Caco-2 (cell line): ENCODE data around the gene NEK7. TPM values are rescaled to one million over a fixed set of nuclear protein-coding genes. Genes with fewer than 3 reads are reported as not detected.

ENCODE experiments used
- BruUV-seq: library from RNA; stranded (reverse); fragments of 400-500 nt; replicated peaks from 2 replicates; lab custom pipeline; 2021; lab: Mats Ljungman, UMichigan
- CTCF ChIA-PET: fragments of 300-600 bp; sonication (Branson Sonifier 250); formaldehyde crosslinking; loops from one replicate; lab custom pipeline; 2022; ENCODE audit warnings: antibody characterized with exemption; lab: Charles Lee
- POLR2A ChIA-PET: fragments of 300-600 bp; sonication (Branson Sonifier 250); formaldehyde crosslinking; loops from one replicate; lab custom pipeline; 2022; ENCODE audit warnings: antibody characterized with exemption; lab: Charles Lee
- DNase-seq, 2 experiments: peaks; one replicate each; pipeline versions ENCODE4 v3.0.0 to v3.0.0-alpha.2; 2020 to 2022
- H3K27me3 ChIP-seq: replicated peaks from 2 replicates; pipeline ENCODE4 v1.6.0; 2011; ENCODE audit warnings: low read length; ENCODE audit not compliant: control insufficient read depth, insufficient read depth
- H3K36me3 ChIP-seq: 2 replicates; pipeline ENCODE4 v1.5.1; 2011; ENCODE audit warnings: low read length; ENCODE audit not compliant: control insufficient read depth, insufficient read depth
- H3K4me1 ChIP-seq: fragments of 250-450 bp; sonication (Bioruptor Pico); 2 replicates; pipeline ENCODE4 v1.5.1; 2020; ENCODE audit warnings: mild to moderate bottlenecking
- H3K4me3 ChIP-seq: 2 replicates; pipeline ENCODE4 v1.5.1; 2011; ENCODE audit warnings: low read depth, mild to moderate bottlenecking, control low read depth, low read length
- H3K9me3 ChIP-seq: fragments of 250-450 bp; sonication (Bioruptor Pico); 2 replicates; pipeline ENCODE4 v1.5.1; 2020; ENCODE audit warnings: mild to moderate bottlenecking, moderate library complexity
- H3K27ac Mint-ChIP-seq: one replicate; pipeline ENCODE4 v1.8.0; 2022; ENCODE audit warnings: mixed read lengths; ENCODE audit not compliant: unreplicated experiment
- H3K27me3 Mint-ChIP-seq: one replicate; pipeline ENCODE4 v1.8.0; 2022; ENCODE audit warnings: mixed read lengths; ENCODE audit not compliant: insufficient read depth, unreplicated experiment
- H3K36me3 Mint-ChIP-seq: one replicate; pipeline ENCODE4 v1.8.0; 2022; ENCODE audit warnings: mild to moderate bottlenecking, mixed read lengths; ENCODE audit not compliant: insufficient read depth, unreplicated experiment
- H3K4me1 Mint-ChIP-seq: one replicate; pipeline ENCODE4 v1.8.0; 2022; ENCODE audit warnings: low read depth, mixed read lengths; ENCODE audit not compliant: unreplicated experiment
- H3K4me3 Mint-ChIP-seq: one replicate; pipeline ENCODE4 v1.8.0; 2022; ENCODE audit warnings: mild to moderate bottlenecking, moderate library complexity, mixed read lengths; ENCODE audit not compliant: unreplicated experiment
- H3K9me3 Mint-ChIP-seq: one replicate; pipeline ENCODE4 v1.8.0; 2022; ENCODE audit warnings: mixed read lengths; ENCODE audit not compliant: unreplicated experiment
- CTCF ChIP-seq, 2 experiments: fragments of 200-600 bp in 1 of 2; IDR thresholded peaks; 1 replicate in 1 of 2; 2 replicates in 1 of 2; pipeline versions ENCODE4 v1.5.1 to v1.8.0; 2011 to 2022; ENCODE audit warnings: antibody characterized with exemption in 1 of 2, control low read depth in 1 of 2, inconsistent platforms in 1 of 2, low read depth in 1 of 2, low read length in 1 of 2, mild to moderate bottlenecking in 1 of 2, moderate library complexity in 1 of 2; ENCODE audit not compliant: insufficient read depth in 1 of 2, severe bottlenecking in 1 of 2, unreplicated experiment in 1 of 2
- intact Hi-C: fragments of 100-400 bp; cut with micrococcal nuclease; formaldehyde crosslinking; loops from one replicate; pipeline ENCODE4 v1.10.0; 2022; ENCODE audit not compliant: unreplicated experiment
- total RNA-seq: library from RNA; stranded (reverse); gene quantifications from 2 replicates; pipeline ENCODE4 v1.2.3, GENCODE V29; 2022

NEK7 gene
- total RNA-seq, 1 experiment from 2014 or later: 56.1 TPM

DNA sequence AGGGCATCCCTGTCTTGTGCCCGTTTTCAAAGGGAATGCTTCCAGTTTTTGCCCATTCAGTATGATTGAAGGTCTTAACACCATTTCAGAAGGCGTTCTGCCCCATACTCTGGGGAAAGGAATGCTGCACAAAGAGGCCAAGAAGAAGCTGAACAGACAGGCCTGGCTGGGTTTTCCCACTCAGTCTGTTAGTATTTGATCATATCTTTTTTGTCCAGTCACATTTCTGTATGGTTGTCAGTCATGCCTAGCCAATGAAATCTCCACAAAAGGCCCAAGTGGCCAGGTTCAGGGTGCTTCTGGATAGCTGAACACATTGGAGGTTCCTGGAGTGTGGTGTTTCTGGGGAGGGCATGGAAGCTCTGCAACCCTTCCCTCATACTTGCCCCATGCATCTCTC is 72.1 kb downstream of the NEK7 start:
- intact Hi-C loops: no loop called here
- DNase-seq: no peak
- ChIA-PET POLR2A (no interaction called here), CTCF (no interaction called here)
- Histone ChIP-seq H3K4me1 (0 out of 2 replicates have a peak, but pooled peaks cover 5% of the 10 kb centered on the region), H3K36me3 (no peaks in the 10 kb centered on the region), H3K27me3 (no peaks in the 10 kb centered on the region), H3K4me3 (no peak overlapping the region), H3K9me3 (no peaks in the 10 kb centered on the region)
- H3K27ac Mint-ChIP-seq: no peak overlapping the region
- H3K4me3 Mint-ChIP-seq: no peak overlapping the region
- peaks cover 15% of the 10 kb centered on the region for H3K4me1 Mint-ChIP-seq
- H3K27me3 Mint-ChIP-seq: no peaks in the 10 kb centered on the region
- no peak for TF ChIP-seq CTCF (IDR thresholded peaks at IDR 0.05; ENCODE audit: insufficient read depth in 1 of 2, low read depth in 1 of 2, low read length in 1 of 2, severe bottlenecking in 1 of 2, unreplicated experiment in 1 of 2)
- H3K9me3 Mint-ChIP-seq: no peaks in the 10 kb centered on the region
- BruUV-seq: no TSS peak
- no peaks in the 10 kb centered on the region for H3K36me3 Mint-ChIP-seq

DNA sequence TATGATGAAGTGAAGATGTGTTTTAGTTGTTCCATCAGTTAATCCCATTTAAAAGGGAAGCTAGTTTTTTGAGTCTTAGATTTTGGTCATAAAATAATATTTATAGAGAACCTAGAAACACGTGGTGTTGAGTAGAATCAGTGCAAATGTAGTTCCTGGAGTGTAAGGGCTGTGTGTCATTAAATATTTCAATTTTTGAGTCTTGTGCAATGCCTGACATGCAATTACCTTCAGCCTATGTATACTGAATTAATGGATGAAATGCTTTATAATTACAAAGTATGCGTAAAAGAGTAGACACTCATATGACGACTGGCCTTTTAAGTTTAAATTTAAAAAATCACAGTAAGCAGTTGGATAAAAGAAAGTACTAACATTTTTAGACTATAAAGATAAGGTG is 75.0 kb downstream of the NEK7 start:
- DNase-seq: no peak
- H3K27me3 ChIP-seq: no peaks in the 10 kb centered on the region
- ChIA-PET POLR2A (no interaction called here), CTCF (interaction anchor here (0.7 kb wide), 1 partner anchor 33 kb away, joined by 3 read pairs; no protein-coding TSS in a partner anchor)
- H3K36me3 Mint-ChIP-seq: no peaks in the 10 kb centered on the region
- no peak overlapping the region for H3K4me3 ChIP-seq
- no peaks in the 10 kb centered on the region for H3K9me3 ChIP-seq
- H3K9me3 Mint-ChIP-seq: no peaks in the 10 kb centered on the region
- no peak overlapping the region for H3K27ac Mint-ChIP-seq
- intact Hi-C loops: loop anchor here (2.0 kb wide), 1 partner anchor 33 kb away; no protein-coding TSS in a partner anchor
- H3K27me3 Mint-ChIP-seq: no peaks in the 10 kb centered on the region
- H3K36me3 ChIP-seq: no peaks in the 10 kb centered on the region
- H3K4me1 ChIP-seq: 0 out of 2 replicates have a peak, but pooled peaks cover 5% of the 10 kb centered on the region
- BruUV-seq: no TSS peak
- no peak for TF ChIP-seq CTCF (IDR thresholded peaks at IDR 0.05; ENCODE audit: insufficient read depth in 1 of 2, low read depth in 1 of 2, low read length in 1 of 2, severe bottlenecking in 1 of 2, unreplicated experiment in 1 of 2)
- peaks cover 16% of the 10 kb centered on the region for H3K4me1 Mint-ChIP-seq
- H3K4me3 Mint-ChIP-seq: no peak overlapping the region

DNA sequence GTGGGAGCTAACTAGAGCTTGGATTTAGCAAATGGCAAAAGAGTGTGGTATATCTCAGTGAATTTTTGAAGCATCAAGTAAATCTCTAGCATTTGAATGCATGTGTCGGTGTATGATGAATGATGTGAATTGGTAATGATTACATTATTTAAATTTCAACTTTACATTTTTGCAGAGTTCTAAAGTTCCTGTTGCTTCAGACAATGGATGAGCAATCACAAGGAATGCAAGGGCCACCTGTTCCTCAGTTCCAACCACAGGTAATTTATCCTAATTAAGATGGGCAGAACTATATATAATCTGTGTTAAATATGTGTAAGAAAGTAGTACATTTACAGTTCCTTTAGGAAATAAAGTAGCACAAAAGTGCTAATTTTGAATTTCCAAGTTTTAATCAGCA is 75.6 kb downstream of the NEK7 start:
- H3K4me3 ChIP-seq: no peak overlapping the region
- no peak overlapping the region for H3K4me3 Mint-ChIP-seq
- 0 out of 2 replicates have a peak, but pooled peaks cover 5% of the 10 kb centered on the region for H3K4me1 ChIP-seq
- H3K36me3 ChIP-seq: no peaks in the 10 kb centered on the region
- DNase-seq: no peak
- no peak for TF ChIP-seq CTCF (IDR thresholded peaks at IDR 0.05; ENCODE audit: insufficient read depth in 1 of 2, low read depth in 1 of 2, low read length in 1 of 2, severe bottlenecking in 1 of 2, unreplicated experiment in 1 of 2)
- ChIA-PET CTCF (interaction anchor here (0.7 kb wide), 1 partner anchor 33 kb away, joined by 3 read pairs; no protein-coding TSS in a partner anchor), POLR2A (no interaction called here)
- no TSS peak for BruUV-seq
- H3K27ac Mint-ChIP-seq: no peak overlapping the region
- intact Hi-C loops: loop anchor here (2.0 kb wide), 1 partner anchor 32 kb away; no protein-coding TSS in a partner anchor
- no peaks in the 10 kb centered on the region for H3K36me3 Mint-ChIP-seq
- no peaks in the 10 kb centered on the region for H3K27me3 Mint-ChIP-seq
- no peaks in the 10 kb centered on the region for H3K9me3 ChIP-seq
- H3K27me3 ChIP-seq: no peaks in the 10 kb centered on the region
- no peaks in the 10 kb centered on the region for H3K9me3 Mint-ChIP-seq
- H3K4me1 Mint-ChIP-seq: peaks cover 16% of the 10 kb centered on the region
